SK-N-SH treated with all-trans-retinoic acid at 6 μM for 48 hours (cell line): ENCODE results near the gene CPA4.
A peak's percentile ranks its signal among the peaks of the same experiment; 100 is the strongest.

ENCODE experiments used
- ESRRG ChIP-seq: fragments of 250-450 bp; sonication (Bioruptor Pico); IDR thresholded peaks from 2 replicates; pipeline ENCODE4 v1.6.1; 2021; ENCODE audit warnings: mild to moderate bottlenecking
- ISL1 ChIP-seq: fragments of 250-450 bp; sonication (Bioruptor Pico); IDR thresholded peaks from 2 replicates; pipeline ENCODE4 v2.1.2; 2022; ENCODE audit warnings: mild to moderate bottlenecking, moderate library complexity
- OSR1 ChIP-seq: fragments of 250-450 bp; sonication (Bioruptor Pico); IDR thresholded peaks from 2 replicates; pipeline ENCODE4 v1.8.0; 2022; ENCODE audit warnings: moderate library complexity, mild to moderate bottlenecking, inconsistent platforms
- RARB ChIP-seq: fragments of 250-450 bp; sonication (Bioruptor Pico); IDR thresholded peaks from 2 replicates; pipeline ENCODE4 v1.8.0; 2021; ENCODE audit warnings: mild to moderate bottlenecking, moderate library complexity
- TOX ChIP-seq: fragments of 250-450 bp; sonication (Bioruptor Pico); IDR thresholded peaks from 2 replicates; pipeline ENCODE4 v1.8.0; 2021; ENCODE audit warnings: mild to moderate bottlenecking, moderate library complexity, borderline replicate concordance
- ZC3H10 ChIP-seq: fragments of 250-450 bp; sonication (Bioruptor Pico); IDR thresholded peaks from 2 replicates; pipeline ENCODE4 v1.5.1; 2021; ENCODE audit warnings: mild to moderate bottlenecking, moderate library complexity
- ZFP30 ChIP-seq: fragments of 450-650 bp; formaldehyde crosslinking; IDR thresholded peaks from 2 replicates; pipeline ENCODE4 v1.5.0; 2022; ENCODE audit warnings: mild to moderate bottlenecking, moderate library complexity
- ZNF565 ChIP-seq: fragments of 450-650 bp; formaldehyde crosslinking; conservative IDR thresholded peaks from 2 replicates; pipeline ENCODE4 v1.5.0; 2020; ENCODE audit warnings: low read depth, mild to moderate bottlenecking, moderate library complexity
- ZNF8 ChIP-seq: fragments of 450-650 bp; formaldehyde crosslinking; IDR thresholded peaks from 2 replicates; pipeline ENCODE4 v1.5.0; 2020; ENCODE audit warnings: mild to moderate bottlenecking, moderate library complexity
- TF ChIP-seq, protein P1 (sequence below): fragments of 250-450 bp; sonication (Bioruptor Pico); IDR thresholded peaks from 2 replicates; pipeline ENCODE4 v1.5.1; 2021; ENCODE audit warnings: mild to moderate bottlenecking, moderate library complexity
- TF ChIP-seq, protein P2 (sequence below): fragments of 250-450 bp; sonication (Bioruptor Pico); IDR thresholded peaks from 2 replicates; pipeline ENCODE4 v1.5.1; 2020; ENCODE audit warnings: low read depth, mild to moderate bottlenecking, moderate library complexity
- TF ChIP-seq, protein P3 (sequence below): fragments of 250-450 bp; sonication (Bioruptor Pico); IDR thresholded peaks from 2 replicates; pipeline ENCODE4 v1.8.0; 2021; ENCODE audit warnings: low read depth, mild to moderate bottlenecking, moderate library complexity, borderline replicate concordance
- TF ChIP-seq, protein P4 (sequence below): fragments of 250-450 bp; sonication (Bioruptor Pico); IDR thresholded peaks from 2 replicates; pipeline ENCODE4 v1.8.0; 2020; ENCODE audit warnings: mild to moderate bottlenecking, moderate library complexity, borderline replicate concordance

DNA sequence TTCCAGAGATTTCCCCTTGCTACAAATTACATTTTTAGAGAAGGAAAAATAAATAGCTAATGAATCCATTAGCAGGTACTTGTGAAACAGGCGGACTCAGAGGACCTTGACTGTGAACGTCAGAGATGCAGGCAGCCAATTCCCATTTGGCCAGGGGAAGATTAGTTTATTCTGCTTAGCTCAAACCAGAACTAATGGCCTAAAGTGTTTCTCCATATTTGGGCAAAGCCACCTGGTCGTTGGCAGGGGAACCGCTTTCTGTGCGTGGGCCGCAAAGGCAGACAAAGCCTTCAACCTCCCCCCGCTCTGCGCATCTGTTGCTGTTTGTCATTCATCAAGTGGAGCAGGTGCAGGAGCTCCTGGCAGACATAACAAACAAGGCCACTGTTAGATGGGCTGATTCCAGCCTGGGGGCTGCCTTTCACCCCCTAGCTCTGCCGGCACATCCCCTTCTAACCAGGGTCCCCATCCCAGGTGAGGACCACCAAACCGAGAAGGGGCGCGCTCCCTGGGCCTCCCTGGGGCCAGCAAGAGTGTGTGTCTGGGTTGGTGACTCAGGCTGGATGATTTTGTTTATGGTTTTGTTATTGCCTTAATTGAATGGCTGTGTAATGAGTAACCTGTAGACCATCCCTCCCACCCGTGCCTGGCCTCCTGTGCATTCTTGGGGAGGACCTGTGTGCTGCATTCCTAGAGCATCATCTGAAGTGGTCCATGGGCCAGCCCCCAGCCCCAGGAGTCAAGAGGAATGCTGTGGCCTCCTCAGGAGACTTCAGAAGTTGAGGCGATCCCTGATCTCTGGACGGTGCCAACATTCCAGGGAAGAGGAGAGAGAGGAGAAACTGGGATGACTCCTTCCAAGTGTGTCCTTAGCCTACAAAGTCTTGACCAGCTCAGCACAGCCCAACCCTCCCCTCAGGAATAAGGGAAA, 72.8 kb downstream of the CPA4 start:
- TF ChIP-seq, protein P1, sequence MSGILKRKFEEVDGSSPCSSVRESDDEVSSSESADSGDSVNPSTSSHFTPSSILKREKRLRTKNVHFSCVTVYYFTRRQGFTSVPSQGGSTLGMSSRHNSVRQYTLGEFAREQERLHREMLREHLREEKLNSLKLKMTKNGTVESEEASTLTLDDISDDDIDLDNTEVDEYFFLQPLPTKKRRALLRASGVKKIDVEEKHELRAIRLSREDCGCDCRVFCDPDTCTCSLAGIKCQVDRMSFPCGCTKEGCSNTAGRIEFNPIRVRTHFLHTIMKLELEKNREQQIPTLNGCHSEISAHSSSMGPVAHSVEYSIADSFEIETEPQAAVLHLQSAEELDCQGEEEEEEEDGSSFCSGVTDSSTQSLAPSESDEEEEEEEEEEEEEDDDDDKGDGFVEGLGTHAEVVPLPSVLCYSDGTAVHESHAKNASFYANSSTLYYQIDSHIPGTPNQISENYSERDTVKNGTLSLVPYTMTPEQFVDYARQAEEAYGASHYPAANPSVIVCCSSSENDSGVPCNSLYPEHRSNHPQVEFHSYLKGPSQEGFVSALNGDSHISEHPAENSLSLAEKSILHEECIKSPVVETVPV (CRISPR knock-in tag) = no peak
- TF ChIP-seq RARB (CRISPR knock-in tag) (no peak), ESRRG (CRISPR knock-in tag) (no peak), ZFP30 (CRISPR knock-in tag) (no peak), ZC3H10 (no peak), ZNF8 (no peak), TOX (CRISPR knock-in tag) (no peak), ISL1 (CRISPR knock-in tag) (peak; percentile 34), OSR1 (no peak), ZNF565 (CRISPR knock-in tag) (no peak)
- TF ChIP-seq, protein P2, sequence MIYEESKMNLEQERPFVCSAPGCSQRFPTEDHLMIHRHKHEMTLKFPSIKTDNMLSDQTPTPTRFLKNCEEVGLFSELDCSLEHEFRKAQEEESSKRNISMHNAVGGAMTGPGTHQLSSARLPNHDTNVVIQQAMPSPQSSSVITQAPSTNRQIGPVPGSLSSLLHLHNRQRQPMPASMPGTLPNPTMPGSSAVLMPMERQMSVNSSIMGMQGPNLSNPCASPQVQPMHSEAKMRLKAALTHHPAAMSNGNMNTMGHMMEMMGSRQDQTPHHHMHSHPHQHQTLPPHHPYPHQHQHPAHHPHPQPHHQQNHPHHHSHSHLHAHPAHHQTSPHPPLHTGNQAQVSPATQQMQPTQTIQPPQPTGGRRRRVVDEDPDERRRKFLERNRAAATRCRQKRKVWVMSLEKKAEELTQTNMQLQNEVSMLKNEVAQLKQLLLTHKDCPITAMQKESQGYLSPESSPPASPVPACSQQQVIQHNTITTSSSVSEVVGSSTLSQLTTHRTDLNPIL (CRISPR knock-in tag) = no peak
- TF ChIP-seq, protein P3, sequence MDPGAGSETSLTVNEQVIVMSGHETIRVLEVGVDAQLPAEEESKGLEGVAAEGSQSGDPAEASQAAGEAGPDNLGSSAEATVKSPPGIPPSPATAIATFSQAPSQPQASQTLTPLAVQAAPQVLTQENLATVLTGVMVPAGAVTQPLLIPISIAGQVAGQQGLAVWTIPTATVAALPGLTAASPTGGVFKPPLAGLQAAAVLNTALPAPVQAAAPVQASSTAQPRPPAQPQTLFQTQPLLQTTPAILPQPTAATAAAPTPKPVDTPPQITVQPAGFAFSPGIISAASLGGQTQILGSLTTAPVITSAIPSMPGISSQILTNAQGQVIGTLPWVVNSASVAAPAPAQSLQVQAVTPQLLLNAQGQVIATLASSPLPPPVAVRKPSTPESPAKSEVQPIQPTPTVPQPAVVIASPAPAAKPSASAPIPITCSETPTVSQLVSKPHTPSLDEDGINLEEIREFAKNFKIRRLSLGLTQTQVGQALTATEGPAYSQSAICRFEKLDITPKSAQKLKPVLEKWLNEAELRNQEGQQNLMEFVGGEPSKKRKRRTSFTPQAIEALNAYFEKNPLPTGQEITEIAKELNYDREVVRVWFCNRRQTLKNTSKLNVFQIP (CRISPR knock-in tag) = no peak
- TF ChIP-seq, protein P4, sequence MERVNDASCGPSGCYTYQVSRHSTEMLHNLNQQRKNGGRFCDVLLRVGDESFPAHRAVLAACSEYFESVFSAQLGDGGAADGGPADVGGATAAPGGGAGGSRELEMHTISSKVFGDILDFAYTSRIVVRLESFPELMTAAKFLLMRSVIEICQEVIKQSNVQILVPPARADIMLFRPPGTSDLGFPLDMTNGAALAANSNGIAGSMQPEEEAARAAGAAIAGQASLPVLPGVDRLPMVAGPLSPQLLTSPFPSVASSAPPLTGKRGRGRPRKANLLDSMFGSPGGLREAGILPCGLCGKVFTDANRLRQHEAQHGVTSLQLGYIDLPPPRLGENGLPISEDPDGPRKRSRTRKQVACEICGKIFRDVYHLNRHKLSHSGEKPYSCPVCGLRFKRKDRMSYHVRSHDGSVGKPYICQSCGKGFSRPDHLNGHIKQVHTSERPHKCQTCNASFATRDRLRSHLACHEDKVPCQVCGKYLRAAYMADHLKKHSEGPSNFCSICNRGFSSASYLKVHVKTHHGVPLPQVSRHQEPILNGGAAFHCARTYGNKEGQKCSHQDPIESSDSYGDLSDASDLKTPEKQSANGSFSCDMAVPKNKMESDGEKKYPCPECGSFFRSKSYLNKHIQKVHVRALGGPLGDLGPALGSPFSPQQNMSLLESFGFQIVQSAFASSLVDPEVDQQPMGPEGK (CRISPR knock-in tag) = peak; percentile 64; the same call in 1 of the 2 replicates
